COLO829 (cell line): ENCODE measurements around the gene PRR18.

ENCODE experiments used
- DNase-seq: peaks from one replicate; pipeline ENCODE4 v3.0.0; 2012; ENCODE audit warnings: low spot score

Gene PRR18

DNA sequence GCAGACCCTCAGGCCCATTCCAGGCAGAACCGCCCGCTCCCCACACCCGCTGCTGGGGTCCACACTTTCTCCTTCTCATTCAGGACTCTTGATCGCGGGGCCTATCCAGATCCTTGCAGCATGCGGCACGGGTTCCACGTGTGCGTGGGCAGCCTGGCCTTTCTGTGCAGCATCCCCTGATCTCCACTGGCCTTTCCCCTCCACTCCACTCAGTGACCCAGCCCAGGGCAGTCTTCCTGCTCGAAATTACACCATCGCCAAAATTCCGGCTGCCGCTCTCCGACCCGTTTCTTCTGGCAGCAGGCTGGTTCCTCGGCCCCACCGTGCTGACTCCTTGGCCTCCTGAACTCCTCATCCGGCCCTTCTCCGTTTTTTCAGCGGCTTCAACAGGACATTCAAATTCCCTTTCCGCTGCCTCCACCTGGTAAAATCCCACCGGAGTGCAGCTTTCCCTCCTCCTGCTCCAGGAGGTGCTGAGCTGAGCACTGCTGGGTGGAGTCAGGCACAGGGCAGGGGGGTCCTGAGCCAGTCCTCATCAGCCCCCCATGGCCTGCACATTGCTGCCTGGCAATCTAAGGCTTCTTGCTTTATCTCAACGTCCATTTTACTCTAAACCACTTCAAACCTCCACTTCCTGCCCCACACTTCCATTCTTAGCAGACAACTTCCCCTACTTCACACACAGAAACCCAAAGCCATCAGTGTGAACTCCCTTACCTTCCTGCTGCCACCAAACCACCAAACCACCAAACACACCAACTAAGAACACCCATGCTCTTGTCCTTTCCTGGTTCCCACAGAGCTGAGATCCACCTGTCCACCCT lies 25.2 kb upstream of the PRR18 start:
- DNase-seq: no peak

DNA sequence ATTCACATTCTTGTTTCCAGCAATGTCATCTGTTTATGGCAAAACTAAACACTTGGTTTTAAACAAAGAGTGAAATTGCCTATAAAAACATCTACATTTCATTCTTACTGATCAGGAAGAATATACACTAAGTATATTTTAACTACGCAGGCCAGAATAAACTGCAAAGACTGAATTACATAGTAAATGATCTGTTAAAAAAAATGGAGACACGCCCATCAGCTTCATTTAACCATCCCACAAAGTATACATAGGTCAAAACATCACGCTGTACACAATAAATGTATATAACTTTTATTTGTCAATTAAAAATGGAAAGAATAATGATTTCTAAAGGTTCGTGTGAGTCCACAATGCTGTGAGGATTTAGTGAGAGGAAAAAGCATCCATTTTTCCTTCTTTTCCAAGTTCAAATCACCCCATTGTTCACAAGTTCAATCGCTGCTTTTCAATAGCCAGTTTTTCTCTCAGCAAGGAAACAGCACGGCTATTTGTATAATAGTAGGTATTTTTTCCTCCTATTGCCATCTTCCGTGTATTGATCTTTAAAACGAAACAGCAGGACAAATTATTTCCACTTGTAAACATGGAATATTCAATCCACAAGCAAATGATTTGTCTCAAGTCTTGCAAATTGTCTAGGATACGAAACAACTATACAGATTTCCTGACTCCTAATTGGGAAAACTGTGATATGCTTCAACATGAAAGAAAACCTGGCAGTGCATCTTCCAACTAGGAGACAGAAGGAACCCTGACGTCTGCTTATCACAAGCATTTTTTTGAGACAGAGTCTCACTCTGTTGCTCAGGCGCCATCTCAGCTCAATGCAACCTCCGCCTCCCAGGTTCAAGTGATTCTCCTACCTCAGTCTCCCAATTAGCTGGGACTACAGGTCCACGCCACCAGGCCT lies 23.6 kb upstream of the PRR18 start:
- no peak for DNase-seq

DNA sequence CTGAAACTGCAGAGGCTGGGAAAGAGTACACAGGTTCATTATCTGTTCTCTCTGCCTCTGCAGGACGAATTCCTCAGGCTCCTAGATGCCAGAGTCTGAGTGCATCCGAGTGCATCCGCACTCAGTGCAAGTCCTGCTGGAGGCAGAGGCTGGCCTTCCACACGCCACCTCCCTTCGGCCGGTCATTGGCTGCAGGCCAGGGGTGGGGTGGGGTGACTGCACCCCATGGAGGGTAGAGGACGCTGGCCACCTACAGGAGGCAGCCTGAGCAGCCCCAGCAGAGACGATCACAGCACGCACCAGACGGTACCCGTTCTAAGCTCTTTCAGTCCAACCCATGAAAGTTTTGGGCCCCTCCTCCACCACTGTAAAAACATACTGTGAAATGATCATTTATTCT lies 22.4 kb upstream of the PRR18 start:
- no peak for DNase-seq

DNA sequence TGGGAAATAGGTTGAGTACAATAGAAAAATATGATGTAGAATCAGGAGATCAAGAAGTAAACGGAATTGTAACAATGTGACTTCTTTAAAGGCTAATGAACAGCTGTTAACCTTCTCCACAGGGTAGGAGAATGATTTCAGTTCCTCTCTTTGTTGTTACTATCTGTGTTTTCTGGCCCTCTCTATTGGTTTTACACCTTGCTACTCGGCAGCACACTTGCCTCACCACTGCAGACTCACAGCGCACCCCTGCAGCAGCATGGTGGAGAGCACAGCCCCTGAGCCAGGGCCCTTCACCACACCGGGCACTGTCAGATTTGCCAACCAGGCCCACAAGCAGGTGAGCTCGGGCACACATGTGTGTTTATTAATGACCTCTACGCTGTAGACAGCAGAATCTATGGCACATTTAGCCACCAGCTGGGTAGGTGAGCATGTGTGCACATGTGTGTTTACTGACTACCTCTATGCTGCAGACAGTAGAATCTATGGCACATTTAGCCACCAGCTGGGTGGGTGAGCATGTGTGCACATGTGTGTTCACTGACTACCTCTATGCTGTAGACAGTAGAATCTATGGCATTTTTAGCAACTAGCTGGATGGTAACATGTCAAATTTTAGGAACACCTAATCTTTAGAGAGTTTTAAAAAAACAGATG lies 17.3 kb upstream of the PRR18 start:
- DNase-seq: no peak

DNA sequence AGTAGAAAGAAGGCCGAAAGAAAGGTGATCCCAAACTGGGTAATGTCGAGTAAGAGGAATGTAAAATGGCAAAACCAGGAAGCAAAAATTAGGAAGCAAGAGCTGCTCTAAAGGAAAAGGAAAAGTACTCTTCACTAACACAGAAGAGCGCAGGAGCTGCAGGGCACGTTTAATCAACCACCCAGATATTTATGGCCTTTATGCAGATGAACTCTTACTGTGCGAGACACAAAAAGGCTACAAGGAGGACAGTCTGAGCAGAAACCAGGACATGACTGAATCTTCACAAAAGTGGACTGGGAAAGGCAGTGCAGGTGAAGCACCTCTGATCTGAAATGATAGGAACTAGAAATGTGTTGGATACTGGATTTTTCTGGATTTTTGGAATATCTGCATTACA lies 15.2 kb upstream of the PRR18 start:
- no peak for DNase-seq

DNA sequence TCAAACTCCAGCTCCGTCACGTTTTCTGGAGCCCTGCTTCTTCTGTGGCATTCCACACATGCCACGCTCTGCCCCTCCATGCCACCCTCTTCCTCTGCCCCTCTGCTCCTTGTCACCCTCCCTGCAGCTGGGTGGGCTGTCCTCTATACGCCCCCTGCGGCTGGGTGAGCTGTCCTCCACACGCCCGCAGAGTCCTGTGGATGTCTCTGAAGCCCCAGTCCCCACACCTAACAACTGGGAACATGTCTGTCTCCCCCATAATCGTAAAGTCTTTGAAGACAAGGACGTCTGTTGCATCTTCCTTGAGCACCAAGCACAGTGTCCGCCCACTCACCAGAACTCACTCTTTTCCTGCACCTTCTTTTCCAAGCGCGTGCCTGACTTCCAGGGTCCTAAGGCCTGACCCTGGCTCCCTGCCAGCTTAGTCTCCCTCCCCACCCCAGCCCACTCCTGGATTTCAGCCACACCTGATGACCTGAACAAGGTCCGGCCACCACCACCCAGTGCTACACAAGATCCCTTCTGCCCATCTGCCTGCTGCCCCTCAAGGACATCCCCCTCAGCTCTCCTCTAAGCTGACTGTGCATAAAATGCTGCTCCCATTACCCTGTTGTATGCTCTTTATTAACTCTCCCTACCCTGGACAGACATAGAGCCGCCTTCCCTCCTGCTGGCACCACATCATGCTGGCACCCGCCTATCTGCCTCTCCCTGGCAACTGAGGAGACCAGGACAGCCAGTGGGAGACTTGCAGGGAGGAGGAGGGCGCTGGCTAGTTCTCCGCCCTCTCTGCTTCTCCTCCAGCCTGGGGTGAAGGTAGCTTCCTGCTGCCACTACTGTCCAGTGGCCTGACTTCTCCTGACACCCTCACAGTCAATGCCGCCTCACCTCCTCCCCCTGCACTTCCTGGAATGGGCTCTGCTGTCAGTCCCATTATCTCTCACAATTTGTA lies 10.7 kb upstream of the PRR18 start:
- DNase-seq: no peak

DNA sequence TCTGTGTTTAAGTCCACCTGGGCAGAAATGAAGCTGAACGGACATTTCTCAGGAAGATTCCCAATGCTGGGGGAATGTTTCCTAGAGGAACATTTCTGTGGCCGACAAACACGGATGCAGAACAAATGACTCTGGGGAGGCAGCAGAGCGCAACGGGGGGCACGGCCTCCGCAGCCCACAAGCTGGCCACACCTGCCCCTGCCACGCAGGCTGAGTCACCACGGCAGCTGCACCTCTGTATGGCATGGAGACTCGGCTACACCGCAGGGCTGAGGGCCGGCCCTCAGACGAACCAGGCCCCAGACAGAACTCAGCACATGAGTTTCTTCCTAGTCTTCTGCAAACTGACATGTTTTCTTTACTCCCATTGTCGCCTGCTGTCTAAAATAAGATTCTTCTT lies 10.0 kb upstream of the PRR18 start:
- DNase-seq: no peak

DNA sequence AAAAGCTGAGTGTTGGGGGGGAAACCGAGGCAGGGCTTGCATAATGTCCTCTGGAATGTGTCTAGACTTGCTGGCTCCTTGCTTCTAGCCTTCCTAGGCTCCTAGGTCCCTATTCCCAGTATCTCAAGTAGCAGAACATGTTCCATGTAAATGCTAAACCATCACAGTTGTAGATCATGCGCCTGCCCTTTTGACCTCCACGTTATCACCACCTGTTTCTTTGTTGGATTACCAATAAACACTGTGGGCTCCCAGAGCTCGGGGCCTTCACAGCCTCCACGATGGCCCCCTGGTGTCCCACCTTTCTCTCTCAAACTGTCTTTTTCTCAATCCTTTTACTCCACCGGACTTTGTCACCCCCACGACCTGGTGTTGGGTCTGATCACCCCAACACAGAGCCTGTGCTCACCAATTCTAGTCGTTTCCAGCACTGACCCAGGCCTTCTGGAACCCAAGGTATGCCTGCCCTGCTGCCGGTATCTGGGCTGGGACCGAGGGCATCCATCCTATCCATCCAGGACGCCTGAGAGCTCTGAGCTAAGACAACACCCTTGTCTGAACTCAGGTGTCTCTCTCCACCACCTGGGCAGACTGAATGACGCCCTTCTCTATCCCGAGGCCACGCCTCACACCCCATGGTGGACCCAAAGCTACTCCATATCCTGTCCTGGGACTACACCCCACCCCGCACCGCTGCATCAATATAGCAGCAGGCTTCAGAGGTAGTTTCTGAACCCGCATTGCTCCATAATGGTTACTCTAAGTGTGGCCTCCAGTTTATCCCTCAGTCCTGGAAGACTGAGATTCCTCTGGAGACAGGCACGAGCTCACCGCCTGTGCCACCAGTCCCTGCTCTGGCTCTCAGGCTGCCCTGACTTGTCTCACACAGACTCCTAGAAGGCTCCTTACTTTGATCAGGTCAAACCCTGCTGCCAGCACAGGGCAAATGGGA lies 9.3 kb upstream of the PRR18 start:
- DNase-seq: no peak

DNA sequence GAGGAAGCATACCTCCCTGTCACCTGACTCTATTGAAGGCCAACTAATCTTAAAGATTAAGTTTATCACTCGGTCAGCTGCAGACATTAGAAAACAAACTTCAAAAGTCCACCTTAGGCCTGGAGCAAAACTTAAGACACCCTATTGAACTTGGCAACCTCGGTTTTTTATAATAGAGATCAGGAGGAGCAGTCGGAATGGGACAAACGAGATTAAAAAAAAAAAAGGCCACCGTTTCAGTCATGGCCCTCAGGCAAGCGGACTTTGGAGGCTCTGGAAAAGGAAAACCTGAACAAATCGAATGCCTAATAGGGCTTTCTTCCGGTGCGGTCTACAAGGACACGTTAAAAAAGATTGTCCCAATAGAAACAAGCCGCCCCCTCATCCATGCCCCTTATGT lies 7.2 kb upstream of the PRR18 start:
- no peak for DNase-seq

DNA sequence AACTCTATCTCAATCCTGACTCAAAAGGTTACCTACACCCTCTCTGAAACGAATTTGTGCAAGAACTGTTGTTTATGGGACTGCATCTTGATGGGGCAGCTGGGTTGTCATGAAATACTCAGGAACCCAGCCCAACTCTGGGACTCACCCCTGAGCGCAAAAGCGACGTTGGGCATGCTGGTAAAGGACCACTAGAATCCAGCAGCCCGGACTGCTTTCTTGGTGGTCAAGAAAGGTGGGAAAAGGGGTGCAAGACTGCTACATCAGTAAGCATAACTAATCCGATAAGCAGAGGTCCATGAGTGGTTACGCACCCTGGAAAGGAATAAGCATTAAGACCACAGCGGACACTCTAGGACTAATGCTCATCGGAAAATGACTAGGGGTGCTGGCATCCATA lies 6.3 kb upstream of the PRR18 start:
- DNase-seq: no peak

DNA sequence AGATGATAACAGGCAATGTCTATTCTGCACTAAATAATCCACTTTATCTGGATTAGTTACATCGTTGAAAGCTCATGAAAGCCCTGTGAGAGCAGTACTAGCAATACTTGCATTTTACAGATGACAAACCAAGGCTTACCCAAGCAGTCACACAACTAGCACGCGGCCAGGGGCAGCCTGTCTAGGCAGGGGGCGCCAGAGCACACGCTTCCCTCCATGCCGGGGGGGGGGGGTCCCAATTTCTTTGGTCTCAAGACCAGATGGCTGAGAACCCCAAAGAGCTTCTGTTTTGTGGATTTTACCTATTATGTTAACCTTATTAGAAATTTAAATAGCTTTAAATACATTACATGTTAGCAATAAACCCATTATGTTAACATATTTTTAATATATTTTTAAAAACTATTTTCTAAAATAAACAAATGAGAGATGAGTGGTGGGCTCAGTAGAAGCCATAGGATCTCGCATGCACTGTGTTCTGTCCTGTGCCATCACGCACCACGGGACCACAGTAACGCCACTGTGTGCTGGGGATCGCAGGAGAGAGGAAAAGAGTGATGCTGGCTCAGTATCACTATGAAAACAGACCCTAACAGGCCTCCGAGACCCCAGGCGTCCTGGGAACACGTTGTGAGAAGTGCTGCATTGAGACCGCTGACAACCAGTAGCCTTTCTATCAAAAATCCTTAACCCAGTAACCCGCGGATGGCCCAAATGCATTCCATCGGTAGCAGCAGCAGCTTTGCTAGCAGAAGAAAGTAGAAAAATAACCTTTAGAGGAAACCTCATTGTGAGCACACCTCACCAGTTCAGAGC lies 5.3 kb upstream of the PRR18 start:
- no peak for DNase-seq

DNA sequence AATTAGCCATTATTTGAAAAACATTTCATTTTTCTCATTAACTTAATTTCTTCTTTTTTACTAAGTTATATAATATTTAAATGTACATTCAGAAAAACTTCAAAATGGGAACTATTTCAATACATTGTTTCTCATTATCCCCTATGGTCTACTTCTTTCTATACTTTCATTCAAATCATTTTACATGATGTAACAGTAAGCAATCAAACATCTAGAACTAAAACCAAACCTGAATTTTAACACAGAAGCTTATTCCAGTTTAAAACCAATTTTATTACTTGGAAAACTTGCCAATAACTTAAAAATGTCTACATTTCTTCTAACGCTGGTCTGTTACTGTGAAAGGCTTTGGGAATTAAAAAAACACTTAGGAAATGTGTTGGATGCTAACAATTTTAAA lies 4.6 kb upstream of the PRR18 start:
- no peak for DNase-seq

DNA sequence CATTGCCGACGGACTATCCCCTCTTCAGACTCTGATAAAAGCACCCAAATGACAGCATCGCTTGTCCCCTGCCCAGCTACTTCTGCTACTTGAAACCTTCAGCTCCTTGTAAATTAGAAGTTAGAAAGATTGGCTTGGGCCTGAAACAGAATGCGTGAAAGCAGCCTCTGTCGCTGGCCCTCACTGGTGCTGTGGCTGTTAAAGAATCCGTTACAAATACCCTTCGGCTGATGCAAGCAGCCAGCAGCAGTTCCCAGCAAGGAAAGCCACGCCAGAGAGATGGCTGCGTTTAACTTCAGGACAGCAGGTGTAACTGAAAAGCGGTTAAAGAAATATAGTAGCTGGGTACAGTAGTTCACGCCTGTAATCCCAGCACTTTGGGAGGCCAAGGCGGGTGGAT lies 2.4 kb upstream of the PRR18 start:
- DNase-seq: no peak

DNA sequence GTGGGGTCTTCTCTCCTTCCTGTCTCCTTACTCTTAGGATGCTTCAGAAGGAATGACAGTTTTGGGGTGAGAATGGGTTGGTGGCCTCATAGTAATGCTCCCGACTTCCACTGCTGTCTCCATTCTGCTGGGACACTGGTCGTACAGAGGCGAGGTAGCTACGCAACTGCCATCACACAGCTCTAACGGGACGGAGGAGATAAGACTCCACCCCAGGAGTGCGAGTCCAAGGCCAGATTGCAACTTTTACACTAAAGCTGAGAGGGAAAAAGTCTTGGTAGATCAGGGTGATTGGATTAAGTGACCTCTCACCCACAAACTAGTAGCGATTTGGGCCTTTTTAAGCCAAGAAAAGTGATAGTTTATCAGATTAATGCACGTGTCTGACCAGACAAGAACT lies 1.8 kb upstream of the PRR18 start:
- no peak for DNase-seq

DNA sequence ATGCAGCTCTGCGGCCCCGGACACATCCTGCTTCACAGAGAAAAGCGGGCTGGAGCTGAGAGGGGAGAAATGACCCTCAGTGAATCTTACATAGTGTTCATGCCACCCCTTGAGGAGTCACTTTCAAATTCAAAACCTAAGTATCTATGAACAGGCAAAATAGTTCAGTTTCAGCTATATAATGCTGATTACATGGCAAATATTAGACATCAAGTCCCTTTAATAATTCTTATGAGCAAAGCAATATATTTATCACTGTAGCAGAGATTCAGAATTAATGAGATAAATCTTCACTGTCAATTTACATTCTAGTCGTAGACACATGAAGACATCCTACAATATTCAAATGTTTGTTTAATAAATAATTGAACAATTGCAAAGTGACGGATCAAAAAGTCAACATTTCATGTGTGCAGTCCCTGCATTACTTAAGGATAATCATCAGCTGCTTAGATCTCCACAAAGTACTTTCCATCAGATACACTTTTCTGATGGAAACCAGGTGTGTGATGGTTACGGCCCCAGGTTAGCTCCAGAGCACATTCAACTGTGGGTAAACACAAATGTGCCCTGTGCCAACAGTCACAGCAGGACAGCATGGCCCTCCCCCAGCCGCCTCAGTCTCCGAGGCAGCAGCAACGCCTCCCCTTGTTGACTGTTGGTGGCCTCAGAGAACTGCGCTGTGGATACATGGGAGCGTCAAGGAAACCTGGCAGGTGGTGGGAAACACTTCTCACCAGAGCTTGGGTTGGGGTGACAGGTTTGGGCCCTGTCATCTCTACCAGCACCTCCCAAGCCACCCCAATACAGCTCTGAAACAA lies 787 bp upstream of the PRR18 start:
- DNase-seq: no peak

DNA sequence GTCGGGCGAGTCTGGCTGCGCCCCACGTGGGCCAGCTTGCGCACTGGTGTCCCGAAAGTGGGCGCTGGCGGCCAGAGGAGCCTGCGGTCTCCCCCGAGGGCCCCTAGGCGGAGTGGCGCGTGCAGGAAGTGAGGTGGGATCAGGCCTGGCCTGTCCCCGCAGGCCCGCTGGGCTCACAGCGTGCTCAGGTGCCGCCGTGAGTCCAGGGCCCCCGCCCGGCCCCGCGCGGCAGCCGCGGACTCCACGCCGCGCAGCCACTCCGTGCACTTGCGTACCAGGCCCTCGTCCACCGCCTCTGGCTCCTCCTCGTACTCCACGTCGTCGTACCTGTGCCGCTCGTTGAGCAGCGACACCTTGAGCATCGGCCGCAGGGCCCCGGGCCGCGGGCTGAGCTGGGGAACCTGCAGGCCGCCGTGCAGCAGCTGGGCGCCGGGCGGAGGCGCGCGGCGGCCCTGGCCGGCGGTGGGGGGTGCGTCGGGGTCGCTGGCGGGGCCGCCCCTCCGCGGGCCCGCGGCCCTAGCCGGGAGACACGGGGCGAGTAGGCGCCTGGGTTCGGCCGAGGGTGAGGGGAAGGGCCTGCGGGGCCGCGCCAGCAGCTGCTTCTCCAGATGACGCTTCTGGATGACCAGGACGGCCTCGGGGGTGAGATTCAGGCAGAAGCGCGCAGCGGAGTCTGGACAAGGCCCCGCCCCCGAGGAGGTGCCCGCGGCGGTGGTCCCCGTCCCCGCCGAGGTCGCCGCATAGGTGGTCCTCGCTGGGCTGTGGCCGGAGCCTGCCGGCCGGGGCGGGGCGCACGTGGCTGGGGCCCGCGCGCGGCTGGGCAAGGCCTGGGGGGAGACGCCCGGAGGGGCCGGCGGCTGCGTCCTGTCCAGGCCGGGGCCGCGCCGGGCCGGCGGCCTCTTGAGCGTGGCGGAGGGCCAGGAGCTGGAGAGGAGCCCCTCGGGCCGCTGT lies 835 bp downstream of the PRR18 start:
- no peak for DNase-seq

DNA sequence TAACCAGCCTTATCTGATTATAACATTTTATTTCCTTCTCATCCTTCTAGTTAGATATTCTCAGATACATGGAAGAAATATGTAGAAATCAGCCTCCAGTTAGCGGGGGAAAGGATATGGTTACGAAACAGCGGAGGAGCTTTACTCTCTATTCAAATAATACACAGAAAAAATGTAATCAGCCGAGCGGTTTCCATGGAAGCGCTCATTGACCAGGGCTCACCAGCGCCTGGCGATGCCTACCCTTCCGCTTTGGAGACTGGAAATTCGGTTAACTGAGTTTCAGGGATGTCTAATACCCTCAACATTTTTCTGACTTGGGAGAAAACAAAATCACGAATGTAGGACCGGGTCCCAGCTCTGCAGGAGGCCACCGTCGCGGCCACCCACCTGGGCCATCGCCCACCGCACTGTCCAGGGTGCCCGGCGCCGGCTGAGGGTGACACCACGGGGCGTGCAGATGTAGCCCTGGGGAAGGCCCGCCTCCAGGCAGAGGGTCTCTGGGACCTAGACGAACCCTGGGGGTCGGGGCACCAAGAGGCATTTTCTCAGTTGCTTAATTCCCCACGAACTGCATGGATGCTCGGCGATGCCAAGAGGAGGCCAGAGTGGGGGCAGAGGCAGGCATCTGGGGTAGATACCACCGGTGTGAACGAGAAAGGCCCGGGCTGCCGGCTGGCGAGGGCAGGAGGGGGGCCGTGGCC lies 1.7 kb downstream of the PRR18 start:
- DNase-seq: no peak
